ENCODE data around the gene SERINC1.

- TF ChIP-seq CTCF (IDR thresholded peaks at IDR 0.05): peak; percentile 46; the same call in 1 of the 2 replicates
- TF ChIP-seq REST (IDR thresholded peaks at IDR 0.05; ENCODE audit: insufficient read depth in 1 of 2, low read depth in 2 of 2, low read length in 1 of 2): no peak
- TF ChIP-seq POLR2AphosphoS5 (IDR thresholded peaks at IDR 0.05; ENCODE audit: low read depth, low read length): no peak
- TF ChIP-seq SIN3A (IDR thresholded peaks at IDR 0.05; ENCODE audit: borderline replicate concordance, insufficient read depth, low read depth, low read length): no peak
Observed at GRCh38 chr6:122476131-122476530, 4.5 kb upstream of the SERINC1 start.

All from Panc1 (cell line).